Breast epithelium (tissue), 3 donors: ENCODE measurements around the gene DIP2A.

ENCODE experiments used
- CTCF ChIP-seq, 3 donors: fragments of 450-650 bp; IDR thresholded peaks; one replicate each; pipeline ENCODE4 v1.5.1; 2016 to 2017; ENCODE audit warnings: antibody characterized with exemption in 3 of 3, mild to moderate bottlenecking in 3 of 3, moderate library complexity in 3 of 3
- POLR2A ChIP-seq: fragments of 450-650 bp; IDR thresholded peaks from one replicate; pipeline ENCODE4 v1.6.1; 2016; ENCODE audit warnings: antibody characterized with exemption, mild to moderate bottlenecking, moderate library complexity
- POLR2AphosphoS5 ChIP-seq, 3 donors: sonication (generic); formaldehyde crosslinking; IDR thresholded peaks; one replicate each; pipeline ENCODE4 v1.6.1; 2017; ENCODE audit warnings: antibody characterized with exemption in 3 of 3

- no peak for TF ChIP-seq POLR2A
- no peak for TF ChIP-seq CTCF (IDR thresholded peaks at IDR 0.05)
- no peak for TF ChIP-seq POLR2AphosphoS5 (IDR thresholded peaks at IDR 0.05)
These were observed 43.8 kb upstream of the DIP2A start for GRCh38 chr21:46414965-46415275.
